NB4 (cell line): ENCODE data around the gene STRADA.

ENCODE experiments used
- DNase-seq: peaks from one replicate; pipeline ENCODE4 v3.0.0; 2010; ENCODE audit warnings: low read depth
- H3K4me3 ChIP-seq: one replicate; pipeline ENCODE4 v1.5.1; 2011; ENCODE audit warnings: mild to moderate bottlenecking, low read depth, low read length, moderate library complexity
- MYC ChIP-seq: IDR thresholded peaks from 2 replicates; pipeline ENCODE4 v1.6.1; 2011; ENCODE audit warnings: low read depth, low read length
- POLR2A ChIP-seq: IDR thresholded peaks from 2 replicates; pipeline ENCODE4 v1.6.1; 2011; ENCODE audit warnings: mild to moderate bottlenecking; ENCODE audit not compliant: insufficient read length; ENCODE audit errors: extremely low read depth
- TF ChIP-seq, protein P1 (sequence below): IDR thresholded peaks from 2 replicates; pipeline ENCODE4 v1.6.1; 2011; ENCODE audit warnings: low read depth, low read length
- TF ChIP-seq, protein P2 (sequence below): IDR thresholded peaks from one replicate; pipeline ENCODE4 v1.5.1; 2012; ENCODE audit warnings: low read depth, low read length

STRADA gene

DNA sequence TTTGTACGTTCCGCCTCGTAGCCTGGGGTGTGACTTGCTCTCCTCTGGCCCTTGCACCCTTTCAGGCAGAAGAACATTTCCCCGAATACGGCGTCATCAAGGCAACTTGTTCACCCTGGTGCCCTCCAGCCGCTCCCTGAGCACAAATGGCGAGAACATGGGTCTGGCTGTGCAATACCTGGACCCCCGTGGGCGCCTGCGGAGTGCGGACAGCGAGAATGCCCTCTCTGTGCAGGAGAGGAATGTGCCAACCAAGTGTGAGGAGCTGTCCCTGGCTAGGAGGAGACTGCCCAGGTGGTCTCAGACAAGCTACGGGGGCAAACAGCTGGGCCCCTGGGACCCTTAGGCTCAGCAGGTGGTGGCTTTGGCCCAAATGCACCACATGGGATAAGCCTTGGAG is 52.1 kb downstream of the STRADA start:
- no peak overlapping the region for H3K4me3 ChIP-seq
- no peak for DNase-seq
- no peak for TF ChIP-seq POLR2A
- TF ChIP-seq, protein P1, sequence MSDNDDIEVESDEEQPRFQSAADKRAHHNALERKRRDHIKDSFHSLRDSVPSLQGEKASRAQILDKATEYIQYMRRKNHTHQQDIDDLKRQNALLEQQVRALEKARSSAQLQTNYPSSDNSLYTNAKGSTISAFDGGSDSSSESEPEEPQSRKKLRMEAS, result no peak
- TF ChIP-seq, protein P2, sequence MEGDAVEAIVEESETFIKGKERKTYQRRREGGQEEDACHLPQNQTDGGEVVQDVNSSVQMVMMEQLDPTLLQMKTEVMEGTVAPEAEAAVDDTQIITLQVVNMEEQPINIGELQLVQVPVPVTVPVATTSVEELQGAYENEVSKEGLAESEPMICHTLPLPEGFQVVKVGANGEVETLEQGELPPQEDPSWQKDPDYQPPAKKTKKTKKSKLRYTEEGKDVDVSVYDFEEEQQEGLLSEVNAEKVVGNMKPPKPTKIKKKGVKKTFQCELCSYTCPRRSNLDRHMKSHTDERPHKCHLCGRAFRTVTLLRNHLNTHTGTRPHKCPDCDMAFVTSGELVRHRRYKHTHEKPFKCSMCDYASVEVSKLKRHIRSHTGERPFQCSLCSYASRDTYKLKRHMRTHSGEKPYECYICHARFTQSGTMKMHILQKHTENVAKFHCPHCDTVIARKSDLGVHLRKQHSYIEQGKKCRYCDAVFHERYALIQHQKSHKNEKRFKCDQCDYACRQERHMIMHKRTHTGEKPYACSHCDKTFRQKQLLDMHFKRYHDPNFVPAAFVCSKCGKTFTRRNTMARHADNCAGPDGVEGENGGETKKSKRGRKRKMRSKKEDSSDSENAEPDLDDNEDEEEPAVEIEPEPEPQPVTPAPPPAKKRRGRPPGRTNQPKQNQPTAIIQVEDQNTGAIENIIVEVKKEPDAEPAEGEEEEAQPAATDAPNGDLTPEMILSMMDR, result no peak
- no peak for TF ChIP-seq MYC

DNA sequence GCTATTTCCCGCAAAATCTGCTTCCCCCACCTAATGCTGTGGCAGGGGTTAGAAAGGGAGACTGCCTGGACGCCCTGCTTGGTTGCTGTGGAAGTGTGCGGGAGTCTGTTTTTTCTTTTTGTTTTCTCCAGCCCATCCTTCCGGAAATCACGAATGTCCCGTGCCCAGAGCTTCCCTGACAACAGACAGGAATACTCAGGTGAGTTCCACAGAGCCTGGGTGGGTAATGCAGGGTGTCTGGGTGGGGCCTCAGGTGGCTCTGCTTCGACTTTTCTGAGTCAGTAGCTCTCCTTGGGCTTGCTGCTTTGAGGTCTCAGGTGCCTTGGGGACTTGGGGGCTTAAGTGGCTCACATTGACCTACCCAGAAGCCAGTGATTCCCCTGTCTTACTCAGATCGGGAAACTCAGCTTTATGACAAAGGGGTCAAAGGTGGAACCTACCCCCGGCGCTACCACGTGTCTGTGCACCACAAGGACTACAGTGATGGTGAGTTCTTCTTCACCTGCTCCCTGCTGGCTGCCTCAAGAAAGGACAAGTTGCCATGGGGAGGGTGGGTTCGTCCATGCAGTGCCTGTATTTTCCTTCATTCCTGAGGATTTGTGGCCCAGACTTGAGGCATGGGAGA is 53.1 kb downstream of the STRADA start:
- no peak overlapping the region for H3K4me3 ChIP-seq
- TF ChIP-seq MYC, result no peak
- TF ChIP-seq, protein P1, result no peak
- TF ChIP-seq, protein P2, result no peak
- no peak for TF ChIP-seq POLR2A

DNA sequence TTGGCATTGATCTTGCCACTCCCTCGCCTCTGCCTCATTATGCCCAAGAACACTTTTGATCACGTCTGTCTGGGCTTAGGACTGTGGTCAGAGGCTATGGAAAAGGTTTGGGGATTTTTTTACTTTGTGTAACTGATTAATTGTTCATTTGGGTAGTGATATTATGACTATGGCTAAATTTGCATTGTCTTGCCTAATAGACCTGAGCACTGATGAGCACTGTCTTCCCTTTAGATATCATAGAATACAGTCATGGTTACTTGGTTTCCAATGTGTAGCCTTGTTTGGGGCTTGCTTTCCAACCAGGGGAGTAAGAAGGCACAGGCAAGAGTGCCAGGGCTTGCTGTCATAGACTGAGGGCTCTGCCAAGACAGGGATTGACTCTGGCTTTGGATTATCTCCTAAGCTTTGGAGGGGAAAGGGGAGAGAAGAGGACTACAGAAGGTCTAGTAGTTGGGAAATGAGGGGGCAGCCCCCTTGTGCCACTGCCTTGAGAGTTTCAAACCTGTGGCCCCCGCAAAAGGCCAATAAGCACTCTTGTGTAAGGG is 55.4 kb downstream of the STRADA start:
- TF ChIP-seq, protein P2, result no peak
- TF ChIP-seq, protein P1, result no peak
- no peak for TF ChIP-seq POLR2A
- TF ChIP-seq MYC, result no peak
- H3K4me3 ChIP-seq, result no peak overlapping the region
- no peak for DNase-seq

More for the DNA sequence above, 53.1 kb downstream of the STRADA start:
- no peak for DNase-seq

DNA sequence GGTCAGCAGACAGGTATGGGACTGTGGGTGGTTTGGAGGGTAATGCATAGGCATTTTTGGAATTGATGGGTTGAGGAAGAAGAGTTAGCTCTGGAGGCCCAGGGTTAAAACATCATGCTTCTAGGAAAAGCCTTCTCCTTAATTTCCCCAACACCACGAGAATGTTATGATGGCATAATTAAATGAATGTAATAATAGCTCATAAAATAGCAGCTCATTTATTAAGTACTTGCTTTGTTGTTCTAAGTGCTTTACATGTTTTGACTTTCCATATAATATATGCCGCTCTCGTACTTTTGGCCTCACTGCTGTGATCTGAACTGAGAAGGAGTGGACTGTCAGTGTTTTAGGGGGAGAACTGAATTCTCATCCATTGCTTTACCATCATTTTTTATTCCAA is 56.0 kb downstream of the STRADA start:
- TF ChIP-seq, protein P2, result no peak
- TF ChIP-seq, protein P1, result no peak
- no peak for TF ChIP-seq POLR2A
- TF ChIP-seq MYC, result no peak

DNA sequence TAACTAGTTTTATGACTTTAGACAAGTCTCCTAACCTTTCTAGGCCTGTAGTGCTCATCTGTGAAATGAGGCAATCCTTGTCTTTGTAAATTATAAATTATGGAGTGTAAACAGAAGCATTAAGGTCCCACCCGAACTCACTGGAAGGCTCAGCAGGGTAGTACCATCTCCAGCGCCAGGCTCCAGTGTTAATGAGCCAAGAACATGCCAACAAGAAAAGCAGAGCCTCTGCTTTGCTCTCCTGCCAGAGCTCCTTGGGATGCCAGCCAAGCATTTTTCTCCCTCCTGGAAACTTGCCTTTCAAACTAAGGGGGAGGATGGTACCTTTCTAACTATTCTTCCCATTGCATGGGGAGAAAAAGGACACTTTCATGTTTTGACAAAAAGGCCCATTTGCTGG is 56.6 kb downstream of the STRADA start:
- no peak for DNase-seq
- H3K4me3 ChIP-seq, result no peak overlapping the region
- TF ChIP-seq POLR2A (no peak), MYC (no peak)
- TF ChIP-seq, protein P2, result no peak
- TF ChIP-seq, protein P1, result no peak

More for the DNA sequence above, 56.0 kb downstream of the STRADA start:
- no peak for DNase-seq
- H3K4me3 ChIP-seq, result no peak overlapping the region

DNA sequence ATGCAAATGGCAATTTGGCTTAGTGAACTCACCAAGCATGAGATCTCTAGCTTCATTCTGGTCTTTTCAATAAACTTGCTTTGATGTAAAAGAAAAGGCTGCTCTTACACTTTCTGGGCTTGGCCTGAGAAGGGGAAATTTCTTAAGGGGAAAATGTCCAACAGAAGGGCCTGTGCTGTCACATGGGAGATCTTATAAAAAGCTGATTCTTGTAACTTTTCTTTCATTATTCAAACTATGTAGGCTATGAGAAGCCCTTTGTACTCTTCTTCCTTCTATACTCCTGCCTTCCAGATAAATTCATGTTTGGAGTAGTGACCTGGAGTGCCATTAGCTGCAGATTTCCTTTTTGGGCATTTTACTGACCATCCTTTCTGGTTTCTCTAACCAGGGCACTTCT is 58.6 kb downstream of the STRADA start:
- H3K4me3 ChIP-seq, result no peak overlapping the region

More for the DNA sequence above, 58.6 kb downstream of the STRADA start:
- TF ChIP-seq MYC, result no peak
- TF ChIP-seq, protein P1, result no peak
- TF ChIP-seq, protein P2, result no peak
- TF ChIP-seq POLR2A, result no peak
- DNase-seq, result no peak
